Fibroblast of lung (primary cell): ENCODE measurements around the gene RERE.

Source experiments
- CTCF ChIP-seq, 2 donors: IDR thresholded peaks in 1 of 2; conservative IDR thresholded peaks in 1 of 2; 1 replicate in 1 of 2; 2 replicates in 1 of 2; pipeline ENCODE4 v1.5.1; 2011 to 2012; ENCODE audit warnings: low read length in 2 of 2, control low read depth in 1 of 2, inconsistent platforms in 1 of 2, low read depth in 1 of 2, mild to moderate bottlenecking in 1 of 2
- EZH2 ChIP-seq: IDR thresholded peaks from 2 replicates; pipeline ENCODE4 v1.5.1; 2012; ENCODE audit warnings: low read length, control low read depth, mild to moderate bottlenecking; ENCODE audit errors: missing control alignments

- TF ChIP-seq CTCF (conservative IDR thresholded peaks at IDR 0.05 in 1 of 2, IDR thresholded peaks at IDR 0.05 in 1 of 2; ENCODE audit: low read depth in 1 of 2, low read length in 2 of 2), result no peak
- TF ChIP-seq EZH2, result no peak
Observed at GRCh38 chr1:8789314-8790214, 27.9 kb downstream of the RERE start.
